HEK293T (cell line): ENCODE measurements around the gene NSFL1C.

Experiments
- L3MBTL2 ChIP-seq: fragments of 450-650 bp; conservative IDR thresholded peaks from 2 replicates; pipeline ENCODE4 v1.6.1; 2016; ENCODE audit warnings: mild to moderate bottlenecking
- NFRKB ChIP-seq: fragments of 450-650 bp; IDR thresholded peaks from 2 replicates; pipeline ENCODE4 v1.6.1; 2016; ENCODE audit warnings: mild to moderate bottlenecking, moderate library complexity
- TARDBP ChIP-seq: fragments of 450-650 bp; IDR thresholded peaks from 2 replicates; pipeline ENCODE4 v1.6.1; 2016

DNA sequence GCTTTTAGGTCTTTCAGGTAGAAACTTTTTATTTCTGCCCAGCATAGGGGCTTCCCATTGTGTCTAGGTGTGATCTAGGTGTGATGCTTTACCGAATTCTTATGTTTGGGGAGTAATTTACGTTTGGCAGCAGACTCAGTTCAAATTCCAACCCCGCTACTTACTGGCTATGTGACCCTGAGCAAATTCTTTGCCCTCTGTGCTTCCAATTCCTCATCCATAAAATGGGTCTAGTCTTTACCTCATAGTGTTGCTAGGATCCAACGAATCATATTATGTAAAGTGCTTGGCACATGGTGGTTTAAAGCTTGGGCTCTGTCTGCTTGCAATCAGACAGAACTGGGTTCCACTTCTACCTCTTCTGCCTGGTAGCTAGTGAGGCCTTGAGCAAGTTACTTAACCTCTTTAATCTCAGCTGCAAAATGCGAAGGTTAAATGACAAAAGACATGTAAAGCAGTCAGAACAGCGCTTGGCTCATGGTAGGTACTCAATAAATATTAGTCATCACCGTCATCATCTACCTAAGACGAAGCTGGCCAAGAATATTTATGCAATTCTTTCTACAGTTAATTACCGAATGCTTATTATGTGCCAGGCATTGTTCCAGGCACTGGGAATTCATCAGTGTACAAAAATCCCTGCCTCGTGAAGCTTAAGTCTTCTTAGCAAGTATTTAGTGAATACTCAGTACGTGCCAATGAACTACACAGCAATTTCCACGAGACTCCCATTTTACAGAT lies 1.0 kb downstream of the NSFL1C start:
- TF ChIP-seq NFRKB = no peak
- TF ChIP-seq TARDBP = no peak
- no peak for TF ChIP-seq L3MBTL2
